ENCODE measurements around the gene GIMAP8.
"Not testable (repeated sequence)": the region's sequence is repeated elsewhere in the genome, so short reads cannot be mapped to it uniquely, and the experiment has no call there.

GIMAP8 gene

GRCh38 chr7:150516956-150517745 is 66.7 kb downstream of the GIMAP8 start:
- DNase-seq = no peak

GRCh38 chr7:150519310-150519709 is 68.9 kb downstream of the GIMAP8 start:
- no peak for DNase-seq

- no peak for DNase-seq
These were observed 69.7 kb downstream of the GIMAP8 start for GRCh38 chr7:150520145-150520544.

GRCh38 chr7:150522931-150523330 is 72.5 kb downstream of the GIMAP8 start:
- not testable (repeated sequence) for DNase-seq

- DNase-seq = no peak
These were observed 73.6 kb downstream of the GIMAP8 start for GRCh38 chr7:150524018-150524417.

All from NCI-H1417 treated with DMSO at 0.1 percent for 48 hours (cell line).